ENCODE results near the gene PTPN14.
A peak's percentile ranks its signal among the peaks of the same experiment; 100 is the strongest.

- TF ChIP-seq POLR2AphosphoS5 (IDR thresholded peaks at IDR 0.05) (peak; percentile 52), EZH2 (IDR thresholded peaks at IDR 0.05; ENCODE audit: borderline replicate concordance, insufficient read depth, low read length, poor library complexity, severe bottlenecking) (no peak)
Observed at GRCh38 chr1:214314178-214314843, 237.1 kb downstream of the PTPN14 start.

Measured in neural cell (in vitro differentiated cells).